ENCODE data around the gene SPACA4. TPM values are rescaled to one million over a fixed set of nuclear protein-coding genes. Genes with fewer than 3 reads are reported as not detected.

The SPACA4 gene
- total RNA-seq: 0.14 TPM in 1 of 2 replicates, not detected in the other

GRCh38 chr19:48606463-48607358 lies at the start of gene SPACA4:
SPACA4 (plus strand) TSS chr19:48606742; CDS start chr19:48606979, 237 bp downstream.

GRCh38 chr19:48614436-48615230 lies 8.1 kb downstream of the SPACA4 start, which contains the start of gene FAM83E:
FAM83E (minus strand) TSS chr19:48615076; CDS start chr19:48613372, 1,704 bp downstream.

GRCh38 chr19:48618916-48619691 lies 12.6 kb downstream of the SPACA4 start, which contains the start of the genes RPL18 and SPHK2:
RPL18 (minus strand) TSS chr19:48619178; CDS start chr19:48619143, 35 bp downstream.
SPHK2 (plus strand) TSS chr19:48619506; CDS start chr19:48620515, 1,009 bp downstream.

GRCh38 chr19:48636859-48637448 lies 30.4 kb downstream of the SPACA4 start, which contains the start of gene DBP:
DBP (minus strand) TSS chr19:48637379; CDS start chr19:48636994, 385 bp downstream.

GRCh38 chr19:48646001-48646721 lies 39.6 kb downstream of the SPACA4 start, which contains the start of gene CA11:
CA11 (minus strand) TSS chr19:48646187; CDS start chr19:48645632, 555 bp downstream.

Other genes with a start within 250 kb of the SPACA4 start
- gene TMEM143, start 242.8 kb upstream of the SPACA4 start, total RNA-seq: 2.8 and 3.5 TPM in 2 replicates
- gene SYNGR4, start 242.4 kb upstream of the SPACA4 start, total RNA-seq: not detected in 2 replicates
- gene KDELR1, start 215.2 kb upstream of the SPACA4 start, total RNA-seq: 54.3 and 70.8 TPM in 2 replicates
- 0.18 and 0.28 TPM in 2 replicates for gene GRIN2D, start 213.1 kb upstream of the SPACA4 start, total RNA-seq
- 11.0 and 19.2 TPM in 2 replicates for gene GRWD1, start 160.8 kb upstream of the SPACA4 start, total RNA-seq
- gene KCNJ14, start 151.2 kb upstream of the SPACA4 start, total RNA-seq: 0.28 and 0.46 TPM in 2 replicates
- gene CYTH2, start 137.4 kb upstream of the SPACA4 start, total RNA-seq: 23.8 and 29.7 TPM in 2 replicates
- gene LMTK3, start 94.9 kb upstream of the SPACA4 start, total RNA-seq: 0.09 and 0.14 TPM in 2 replicates
- 0.09 and 0.28 TPM in 2 replicates for gene SULT2B1, start 54.6 kb upstream of the SPACA4 start, total RNA-seq
- 0.28 and 0.46 TPM in 2 replicates for gene FAM83E, start 8.3 kb downstream of the SPACA4 start, total RNA-seq
- 2,327 and 2,594 TPM in 2 replicates for gene RPL18, start 12.4 kb downstream of the SPACA4 start, total RNA-seq
- gene SPHK2, start 12.8 kb downstream of the SPACA4 start, total RNA-seq: 4.7 and 5.6 TPM in 2 replicates
- 4.6 and 6.5 TPM in 2 replicates for gene DBP, start 30.6 kb downstream of the SPACA4 start, total RNA-seq
- gene CA11, start 39.4 kb downstream of the SPACA4 start, total RNA-seq: 0.43 and 0.46 TPM in 2 replicates
- gene NTN5, start 66.3 kb downstream of the SPACA4 start, total RNA-seq: not detected in 2 replicates
- gene FUT2, start 89.2 kb downstream of the SPACA4 start, total RNA-seq: not detected in 2 replicates
- 0.28 TPM in 2 replicates for gene MAMSTR, start 113.0 kb downstream of the SPACA4 start, total RNA-seq
- gene RASIP1, start 133.9 kb downstream of the SPACA4 start, total RNA-seq: 1.3 and 2.3 TPM in 2 replicates
- not detected in 2 replicates for gene IZUMO1, start 140.2 kb downstream of the SPACA4 start, total RNA-seq
- gene FUT1, start 145.9 kb downstream of the SPACA4 start, total RNA-seq: 0.28 TPM in 2 replicates
- gene FGF21, start 148.8 kb downstream of the SPACA4 start, total RNA-seq: 0.14 and 0.28 TPM in 2 replicates
- gene BCAT2, start 204.3 kb downstream of the SPACA4 start, total RNA-seq: 26.6 and 28.4 TPM in 2 replicates
- gene HSD17B14, start 229.7 kb downstream of the SPACA4 start, total RNA-seq: 6.8 and 7.3 TPM in 2 replicates